GM19240 (cell line): Measurements from ENCODE around the gene TAX1BP1.
"Not testable (repeated sequence)": the region's sequence is repeated elsewhere in the genome, so short reads cannot be mapped to it uniquely, and the experiment has no call there.

Experiments
- DNase-seq: peaks from one replicate; pipeline ENCODE4 v3.0.0; 2011; ENCODE audit warnings: low spot score; ENCODE audit not compliant: insufficient read length

Gene TAX1BP1

DNA sequence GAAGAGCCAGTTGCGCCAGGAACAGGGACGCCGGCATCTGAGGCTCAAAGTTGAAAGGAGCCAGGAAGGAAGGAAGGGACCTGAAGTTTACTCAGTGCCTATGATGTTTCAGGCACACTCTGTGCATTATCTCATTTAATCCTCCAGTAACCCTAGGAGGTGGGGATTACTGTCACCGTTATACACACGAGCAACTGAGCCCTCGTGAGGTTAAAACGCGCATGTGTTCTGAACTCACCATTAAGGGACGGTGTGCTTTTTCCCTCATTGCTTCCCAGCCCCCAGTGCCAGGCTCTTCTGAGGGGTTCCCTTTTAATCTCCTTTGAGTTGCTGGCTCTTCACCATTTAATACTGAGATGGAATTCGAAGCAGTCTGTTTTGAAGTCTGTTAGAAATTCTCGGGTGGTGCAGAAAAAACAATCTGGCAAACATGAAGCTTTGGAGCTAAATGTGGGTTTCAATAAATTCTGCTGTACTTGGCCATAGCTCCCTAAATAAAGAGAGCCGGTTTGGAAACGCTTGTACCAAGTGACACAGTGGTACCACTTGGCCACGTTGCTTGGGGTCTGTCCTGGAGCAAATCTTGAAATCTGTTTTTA is 102.2 kb downstream of the TAX1BP1 start:
- no peak for DNase-seq

- DNase-seq: no peak
Measured at GRCh38 chr7:27842851-27843250, 102.9 kb downstream of the TAX1BP1 start.

- DNase-seq: no peak
Measured at GRCh38 chr7:27843584-27844305, 103.8 kb downstream of the TAX1BP1 start.

DNA sequence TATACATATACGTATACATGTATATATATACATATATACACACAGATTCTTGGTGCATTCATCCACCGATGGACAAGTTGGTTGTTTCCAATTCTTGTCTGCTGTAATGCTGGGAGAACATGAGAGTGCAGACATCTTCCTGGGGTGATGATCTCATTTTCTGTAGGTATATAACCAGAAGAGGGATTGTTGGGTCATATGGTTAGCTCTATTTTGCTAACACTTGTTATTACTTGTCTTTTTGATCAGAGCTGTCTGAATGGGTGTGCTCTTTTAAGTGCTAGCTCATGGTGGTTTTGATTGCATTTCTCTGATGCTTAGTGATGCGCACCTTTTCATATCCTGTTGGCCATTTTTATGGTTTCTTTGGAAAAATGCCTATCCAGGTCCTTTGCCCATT is 106.4 kb downstream of the TAX1BP1 start:
- no peak for DNase-seq

GRCh38 chr7:27850531-27850930 is 110.6 kb downstream of the TAX1BP1 start:
- DNase-seq: no peak

DNA sequence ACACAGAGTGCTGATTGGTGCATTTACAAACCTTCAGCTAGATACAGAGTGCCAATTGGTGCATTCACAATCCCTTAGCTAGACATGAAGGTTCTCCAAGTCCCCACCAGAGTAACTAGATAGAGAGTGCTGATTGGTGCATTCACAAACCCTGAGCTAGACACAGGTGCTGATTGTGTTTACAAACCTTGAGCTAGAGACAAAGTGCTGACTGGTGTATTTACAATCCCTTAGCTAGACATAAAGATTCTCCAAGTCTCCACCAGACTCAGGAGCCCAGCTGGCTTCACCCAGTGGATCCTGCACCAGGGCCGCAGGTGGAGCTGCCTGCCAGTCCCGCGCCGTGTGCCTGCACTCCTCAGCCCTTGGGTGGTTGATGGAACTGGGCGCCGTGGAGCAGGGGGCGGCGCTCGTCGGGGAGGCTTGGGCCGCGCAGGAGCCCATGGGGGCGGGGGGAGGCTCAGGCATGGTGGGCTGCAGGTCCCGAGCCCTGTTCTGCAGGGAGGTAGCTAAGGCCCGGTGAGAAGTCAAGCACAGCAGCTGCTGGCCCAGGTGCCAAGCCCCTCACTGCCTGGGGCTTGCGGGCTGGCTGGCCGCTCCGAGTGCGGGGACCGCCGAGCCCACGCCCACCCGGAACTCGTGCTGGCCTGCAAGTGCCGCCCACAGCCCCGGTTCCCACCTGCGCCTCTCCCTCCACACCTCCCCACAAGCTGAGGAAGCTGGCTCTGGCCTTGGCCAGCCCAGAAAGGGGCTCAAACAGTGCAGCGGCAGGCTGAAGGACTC is 116.9 kb downstream of the TAX1BP1 start:
- DNase-seq: not testable (repeated sequence)

DNA sequence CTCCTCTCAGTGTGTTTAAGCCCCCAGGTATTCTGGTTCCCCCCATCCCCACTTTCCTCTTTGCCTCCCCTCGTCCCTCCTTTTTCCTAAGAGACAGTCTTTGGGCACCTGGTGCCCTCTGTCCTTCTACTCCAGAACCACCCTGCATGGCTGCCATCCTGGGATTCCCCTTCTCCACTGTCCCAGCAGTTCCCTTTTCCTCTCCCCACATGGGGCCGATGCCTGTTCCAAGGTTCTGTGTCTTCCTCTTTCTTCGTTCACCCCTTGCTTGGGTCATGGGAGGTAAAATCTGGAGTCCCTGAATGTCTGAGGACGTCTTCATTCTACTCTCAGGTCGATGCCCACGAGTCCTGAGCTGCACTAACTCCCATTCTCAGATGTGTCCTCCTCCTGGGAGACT is 120.8 kb downstream of the TAX1BP1 start:
- DNase-seq: no peak

GRCh38 chr7:27861747-27862146 is 121.8 kb downstream of the TAX1BP1 start:
- DNase-seq: no peak

DNA sequence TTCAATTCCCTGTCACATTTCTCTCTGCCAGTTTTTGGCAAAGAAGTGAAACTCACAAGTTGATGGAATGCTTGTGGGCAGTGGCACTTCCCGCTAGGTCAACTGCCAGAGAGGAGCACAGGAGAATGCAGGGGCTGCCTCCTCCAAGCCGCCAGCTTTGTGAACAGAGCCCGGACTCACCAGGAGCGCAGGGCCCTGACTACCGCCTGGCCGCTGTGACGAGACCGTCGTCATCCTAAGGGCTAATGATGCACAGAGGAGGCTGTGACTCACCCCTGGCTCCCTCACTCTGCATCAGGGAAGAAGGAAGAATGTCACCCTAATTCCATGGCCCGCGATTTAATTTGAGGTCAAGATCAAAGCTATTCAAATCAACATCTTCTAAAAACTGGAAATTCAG is 123.9 kb downstream of the TAX1BP1 start:
- DNase-seq: no peak

DNA sequence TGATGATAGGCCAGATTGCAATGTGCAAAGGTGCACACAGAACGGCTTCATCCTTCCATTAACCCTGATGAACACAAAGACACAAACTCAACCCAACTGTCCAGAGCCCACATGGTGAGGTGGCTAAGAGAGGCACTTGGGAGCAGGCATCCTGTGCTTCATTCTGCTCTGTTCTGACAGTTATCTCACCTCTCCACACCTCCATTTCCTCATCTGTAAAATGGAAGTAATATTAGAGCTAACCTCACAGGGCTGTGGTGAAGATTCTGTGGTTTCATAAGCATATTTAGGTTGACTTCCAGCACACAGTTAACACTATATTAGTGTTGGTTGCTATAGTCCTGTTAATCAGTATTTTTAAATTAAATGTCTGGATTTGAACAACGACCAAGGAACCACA is 126.3 kb downstream of the TAX1BP1 start:
- DNase-seq: no peak

- no peak for DNase-seq
Measured at GRCh38 chr7:27866828-27867672, 127.1 kb downstream of the TAX1BP1 start.

DNA sequence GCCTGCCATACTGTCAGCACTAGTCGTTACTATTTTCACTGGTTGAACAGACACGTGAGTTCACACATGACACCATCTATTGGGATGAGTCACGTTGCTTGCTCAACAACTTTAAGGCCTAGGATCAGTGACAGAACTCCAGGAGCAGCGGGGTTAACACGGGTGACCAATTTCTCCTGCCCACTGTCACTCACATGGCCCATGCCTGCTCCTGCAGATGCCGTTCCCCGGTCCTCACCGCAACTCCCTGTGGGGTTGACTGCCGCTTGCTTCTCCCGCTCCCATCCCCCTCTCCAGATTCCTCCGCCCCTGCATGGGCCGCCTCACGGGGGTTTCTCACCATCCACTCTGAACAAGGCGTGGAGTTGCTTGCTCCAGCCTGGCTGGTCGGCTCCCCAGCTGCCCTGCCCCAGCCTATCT is 128.2 kb downstream of the TAX1BP1 start:
- DNase-seq: no peak

- no peak for DNase-seq
Measured at GRCh38 chr7:27869056-27869455, 129.1 kb downstream of the TAX1BP1 start.

DNA sequence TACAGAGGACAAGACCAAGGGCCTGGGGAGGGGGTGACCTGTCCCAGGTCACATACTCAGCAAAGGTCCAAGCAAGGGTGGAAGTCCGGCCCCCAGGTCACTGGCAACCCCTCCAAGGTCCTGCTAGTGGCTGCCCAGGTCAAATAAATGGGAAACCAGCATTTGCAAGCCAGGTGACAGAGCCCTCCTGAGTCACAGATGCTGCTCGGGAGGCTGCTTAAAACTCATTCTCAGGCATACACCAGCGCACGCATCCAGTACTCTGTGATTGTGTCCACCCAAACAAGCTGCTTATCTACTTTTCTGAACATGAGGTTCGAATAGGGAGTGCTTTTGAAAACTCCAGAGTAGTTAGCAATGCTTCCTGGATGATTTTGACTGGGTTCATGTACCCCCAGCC is 130.6 kb downstream of the TAX1BP1 start:
- DNase-seq: no peak

GRCh38 chr7:27871086-27871485 is 131.1 kb downstream of the TAX1BP1 start:
- DNase-seq: no peak

DNA sequence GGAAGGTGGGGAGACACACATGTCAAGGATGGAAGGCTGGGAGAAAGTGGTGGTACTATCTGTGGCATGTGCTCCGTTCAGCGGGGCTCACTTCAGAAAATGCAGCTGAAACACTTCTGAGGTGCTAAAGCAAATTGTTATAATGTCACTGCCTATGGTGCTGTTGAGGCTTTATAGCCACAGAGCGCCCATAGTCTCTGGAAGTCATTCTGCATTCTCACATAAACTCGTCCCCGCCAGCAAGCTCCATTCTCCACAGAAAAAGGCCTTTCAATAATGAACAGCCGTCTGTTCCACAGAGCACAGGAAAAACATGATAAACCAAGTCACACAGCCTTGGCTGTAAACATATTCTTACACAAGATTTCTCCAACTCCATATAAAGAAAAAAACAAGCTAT is 131.9 kb downstream of the TAX1BP1 start:
- no peak for DNase-seq

DNA sequence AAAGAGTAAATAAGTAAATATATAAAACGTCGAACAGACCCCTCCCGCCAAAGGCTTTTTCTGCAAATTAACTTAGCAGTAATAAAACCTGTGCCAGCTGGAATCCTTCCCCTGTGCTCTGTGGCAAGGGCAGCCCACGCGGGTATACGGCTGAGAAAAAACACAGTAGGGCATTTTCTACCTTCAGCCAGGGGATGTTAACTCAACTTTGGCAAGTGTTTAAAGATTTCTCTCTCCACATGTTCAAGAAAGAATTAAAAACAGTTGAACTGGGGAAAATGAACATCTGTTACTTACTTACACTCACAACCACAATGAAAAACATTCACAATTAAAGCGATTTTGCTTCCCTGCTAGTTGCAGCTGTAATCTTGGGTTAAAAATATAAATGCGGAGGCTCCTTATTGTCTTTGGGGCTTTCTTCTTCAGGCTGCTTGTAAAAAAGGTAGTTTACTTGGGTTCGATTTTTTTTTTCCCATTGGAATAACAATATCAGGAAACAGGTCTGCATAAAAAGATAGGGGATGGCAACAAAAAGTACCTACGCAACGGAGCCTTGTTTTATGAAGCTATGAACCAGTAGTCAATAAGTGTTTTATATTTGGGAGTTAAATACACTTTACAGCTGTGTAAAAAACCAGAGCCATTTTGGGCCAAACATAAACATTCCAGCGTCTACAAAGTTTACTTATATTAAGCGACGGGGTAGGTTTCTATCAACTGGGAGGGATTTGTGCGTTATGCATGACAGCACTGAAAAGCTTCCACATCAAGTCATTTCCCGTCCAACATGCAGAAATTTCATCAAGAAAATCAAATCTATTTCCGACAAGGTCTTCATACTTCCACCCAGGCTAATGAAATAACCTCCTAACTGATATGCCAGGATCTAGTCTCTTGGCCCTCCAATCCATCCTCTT is 132.7 kb downstream of the TAX1BP1 start:
- no peak for DNase-seq

DNA sequence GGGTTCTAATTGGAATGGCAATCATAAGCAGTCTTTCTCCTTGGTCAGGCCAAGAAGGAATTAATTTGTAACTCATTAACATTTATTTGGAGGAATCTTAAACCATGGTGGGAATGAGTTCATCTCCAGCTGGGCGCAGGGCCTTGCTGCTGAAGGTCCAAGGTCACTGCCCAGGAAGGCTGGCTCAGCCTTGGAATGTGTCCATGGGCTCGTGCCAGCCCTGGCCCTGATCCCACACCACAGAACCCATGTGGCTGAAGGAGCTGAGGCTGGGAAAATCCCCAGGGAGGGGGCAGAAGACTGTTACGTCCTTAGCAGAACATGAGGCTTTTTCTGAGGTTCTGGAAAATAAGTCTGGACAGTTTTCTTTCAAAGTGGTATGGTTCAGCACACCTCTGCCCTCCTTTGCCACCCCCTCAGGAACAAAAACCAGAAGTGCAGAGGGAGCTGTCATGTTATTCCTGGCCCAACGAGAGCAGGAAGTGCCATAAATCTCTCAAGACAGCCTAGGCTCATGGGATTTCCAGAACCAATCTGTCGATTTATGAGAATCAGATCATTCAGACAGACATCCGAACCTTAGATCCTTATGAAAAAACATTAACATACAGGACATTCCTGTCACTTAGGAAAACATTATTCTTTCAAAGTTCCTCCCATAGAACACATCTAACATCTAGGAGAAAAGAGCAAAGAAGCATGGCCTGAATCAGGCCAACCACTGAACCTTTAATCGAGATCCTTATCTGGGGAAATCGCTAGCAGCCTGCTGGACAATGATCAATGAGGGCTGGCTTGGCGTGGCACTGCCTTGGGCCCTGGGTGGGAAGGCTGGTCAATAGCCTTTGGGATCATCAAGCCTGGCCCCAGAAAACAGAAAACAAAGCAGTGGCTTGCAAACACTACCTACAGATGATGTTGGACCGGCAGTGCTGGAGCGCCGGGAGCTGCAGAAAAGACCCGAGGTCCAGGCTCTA is 134.3 kb downstream of the TAX1BP1 start:
- no peak for DNase-seq

DNA sequence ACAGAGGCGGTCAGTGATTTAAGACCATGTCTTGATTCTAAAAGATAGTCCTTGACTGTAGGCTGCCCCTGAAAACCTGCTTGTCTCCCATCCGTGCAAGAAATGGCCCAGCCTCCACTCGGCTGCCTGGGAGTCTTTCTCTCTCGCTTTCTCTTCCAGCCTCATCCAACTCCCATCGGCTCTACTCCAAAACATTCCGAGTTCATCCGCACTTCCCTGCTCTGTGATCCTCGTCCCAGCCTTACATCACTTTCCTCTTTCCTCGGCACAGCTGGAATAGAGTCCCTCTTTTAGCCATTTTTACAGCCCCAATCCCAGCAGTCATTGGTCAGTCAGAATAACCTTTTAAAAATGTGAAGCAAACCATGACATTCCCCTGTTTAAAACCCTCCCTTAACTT is 135.1 kb downstream of the TAX1BP1 start:
- DNase-seq: no peak
